ENCODE results near the gene TNFAIP3.

TNFAIP3 gene

DNA sequence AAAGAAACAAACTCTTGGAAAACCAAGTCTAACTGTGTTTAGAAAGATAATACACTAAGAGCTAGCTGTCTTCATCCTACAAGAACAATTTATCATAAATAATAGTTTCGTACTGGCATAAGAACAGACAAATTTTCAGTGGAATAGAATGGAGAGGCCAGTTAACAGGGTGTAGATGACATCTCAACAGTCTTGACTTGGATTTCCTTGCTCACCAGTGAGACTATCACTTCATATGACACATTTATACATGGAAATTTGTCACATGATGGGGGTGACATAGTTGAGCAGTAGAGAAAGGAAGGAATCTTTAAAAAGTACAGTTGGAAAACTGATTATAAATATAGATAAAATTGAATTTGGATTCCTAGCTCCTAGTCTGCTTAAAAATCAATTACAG, 35.6 kb downstream of the TNFAIP3 start:
- TF ChIP-seq POLR2A (IDR thresholded peaks at IDR 0.05; ENCODE audit: low read depth, low read length) = no peak
- DNase-seq (ENCODE audit: insufficient read length, low spot score) (no peak), FAIRE-seq (no peak)

GRCh38 chr6:137903274-137903932, 36.3 kb downstream of the TNFAIP3 start:
- DNase-seq (ENCODE audit: insufficient read length, low spot score) (no peak), FAIRE-seq (no peak)
- no peak for TF ChIP-seq POLR2A (IDR thresholded peaks at IDR 0.05; ENCODE audit: low read depth, low read length)

GRCh38 chr6:137903933-137904821, 37.1 kb downstream of the TNFAIP3 start:
- no peak for FAIRE-seq
- no peak for DNase-seq (ENCODE audit: insufficient read length, low spot score)
- TF ChIP-seq POLR2A (IDR thresholded peaks at IDR 0.05; ENCODE audit: low read depth, low read length) = no peak

DNA sequence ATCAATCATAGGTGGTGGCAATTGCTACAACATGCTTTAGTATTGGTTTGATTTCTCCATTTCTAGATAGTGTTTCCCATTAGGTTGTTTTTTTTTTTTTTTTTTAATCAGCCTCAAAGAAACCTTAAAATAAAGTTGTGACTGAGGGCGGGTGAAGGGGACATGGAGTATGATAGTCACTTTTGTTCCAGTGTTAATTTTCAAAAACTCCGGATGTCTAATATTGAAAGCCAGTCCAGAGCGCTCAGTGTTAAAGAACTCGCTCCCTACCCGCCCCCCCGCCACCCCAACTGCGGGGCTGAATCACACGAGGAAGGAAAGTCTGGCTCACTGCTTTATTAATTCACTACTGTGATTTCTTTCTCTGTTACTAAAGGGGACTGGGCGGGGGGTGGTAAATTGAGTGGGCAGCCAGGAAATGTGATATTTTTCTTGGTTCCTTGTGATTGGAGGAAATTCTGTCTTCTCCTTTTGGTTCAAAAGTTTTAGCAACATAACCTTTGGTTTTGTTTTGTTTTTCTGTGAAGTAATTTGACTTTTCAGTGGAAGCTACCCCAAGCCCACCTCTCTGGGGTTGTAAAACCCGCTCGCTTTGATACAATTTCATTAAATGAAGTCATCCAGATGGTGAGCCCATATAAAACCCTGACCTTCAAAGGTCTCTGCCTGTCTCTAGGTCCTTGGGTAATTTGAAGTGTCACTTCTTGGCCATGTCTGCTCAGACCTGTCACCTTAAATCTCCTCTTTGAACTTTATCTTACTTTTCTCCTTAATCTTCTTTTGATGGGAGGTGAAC, 38.0 kb downstream of the TNFAIP3 start:
- FAIRE-seq (no peak), DNase-seq (ENCODE audit: insufficient read length, low spot score) (no peak)
- TF ChIP-seq POLR2A (IDR thresholded peaks at IDR 0.05; ENCODE audit: low read depth, low read length) = no peak

DNA sequence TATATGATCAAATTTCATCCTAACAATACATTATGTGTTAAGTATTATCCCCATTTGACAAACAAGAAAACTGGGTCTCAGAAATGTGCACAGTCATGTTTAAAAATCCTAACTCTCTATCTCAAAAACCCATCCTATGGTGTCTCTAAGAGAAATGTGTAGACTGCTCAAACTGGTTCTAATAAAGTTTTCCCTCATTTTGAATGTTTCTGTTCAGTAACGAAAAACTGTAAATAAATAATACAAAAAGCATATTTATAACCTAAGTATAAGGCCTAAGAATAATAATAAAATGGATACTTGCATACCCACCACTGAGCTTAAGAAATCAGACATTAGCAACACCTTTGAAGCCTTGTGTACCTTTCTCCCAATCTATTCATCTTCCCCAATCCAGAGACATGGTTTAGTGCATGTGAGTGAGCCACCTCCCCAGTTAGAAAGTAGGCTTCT, 39.0 kb downstream of the TNFAIP3 start:
- DNase-seq (ENCODE audit: insufficient read length, low spot score) (no peak), FAIRE-seq (no peak)
- TF ChIP-seq POLR2A (IDR thresholded peaks at IDR 0.05; ENCODE audit: low read depth, low read length) = no peak

DNA sequence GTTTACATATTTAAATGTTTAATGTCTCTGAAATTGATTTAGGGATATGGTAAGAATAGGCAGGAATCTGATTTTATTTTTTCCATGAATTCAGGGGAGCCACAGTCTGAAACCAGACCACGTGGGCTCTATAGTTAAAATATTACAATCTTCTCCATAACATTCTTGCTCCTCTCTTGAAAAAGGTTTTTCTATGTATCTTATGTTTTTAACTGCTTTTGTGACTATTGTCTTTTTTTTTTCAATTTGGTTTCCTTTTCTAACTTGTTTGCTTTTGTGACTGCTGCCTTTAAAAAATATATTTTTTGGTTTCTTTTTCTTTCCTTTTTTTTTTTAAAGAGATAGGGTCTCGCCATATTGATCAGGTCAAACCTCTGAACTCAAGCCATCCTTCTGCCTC, 40.1 kb downstream of the TNFAIP3 start:
- DNase-seq (ENCODE audit: insufficient read length, low spot score) (no peak), FAIRE-seq (no peak)
- TF ChIP-seq POLR2A (IDR thresholded peaks at IDR 0.05; ENCODE audit: low read depth, low read length) = no peak

DNA sequence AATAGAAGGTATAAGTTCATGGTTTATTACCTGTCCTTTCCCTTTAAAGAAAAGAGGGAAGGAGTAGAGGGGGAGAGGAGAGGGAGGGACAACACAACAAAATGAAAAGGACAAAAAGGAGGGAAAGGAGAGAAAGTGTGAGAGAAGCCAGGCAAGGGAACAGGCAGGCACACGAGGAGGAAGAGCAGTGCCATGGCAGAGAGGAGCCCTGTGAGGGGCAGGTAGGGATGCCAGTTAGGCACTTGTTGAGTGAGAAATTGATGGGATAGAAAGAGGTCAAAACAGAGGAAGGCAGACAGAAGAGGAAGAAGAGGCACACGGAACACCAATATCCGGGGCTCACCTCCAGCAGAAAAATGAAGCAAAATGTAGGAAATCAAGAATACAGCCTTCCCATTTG, 42.5 kb downstream of the TNFAIP3 start:
- TF ChIP-seq POLR2A (IDR thresholded peaks at IDR 0.05; ENCODE audit: low read depth, low read length) = no peak
- DNase-seq (ENCODE audit: insufficient read length, low spot score) (no peak), FAIRE-seq (no peak)

GRCh38 chr6:137910424-137910834, 43.4 kb downstream of the TNFAIP3 start:
- DNase-seq (ENCODE audit: insufficient read length, low spot score) (no peak), FAIRE-seq (no peak)
- TF ChIP-seq POLR2A (IDR thresholded peaks at IDR 0.05; ENCODE audit: low read depth, low read length) = no peak

DNA sequence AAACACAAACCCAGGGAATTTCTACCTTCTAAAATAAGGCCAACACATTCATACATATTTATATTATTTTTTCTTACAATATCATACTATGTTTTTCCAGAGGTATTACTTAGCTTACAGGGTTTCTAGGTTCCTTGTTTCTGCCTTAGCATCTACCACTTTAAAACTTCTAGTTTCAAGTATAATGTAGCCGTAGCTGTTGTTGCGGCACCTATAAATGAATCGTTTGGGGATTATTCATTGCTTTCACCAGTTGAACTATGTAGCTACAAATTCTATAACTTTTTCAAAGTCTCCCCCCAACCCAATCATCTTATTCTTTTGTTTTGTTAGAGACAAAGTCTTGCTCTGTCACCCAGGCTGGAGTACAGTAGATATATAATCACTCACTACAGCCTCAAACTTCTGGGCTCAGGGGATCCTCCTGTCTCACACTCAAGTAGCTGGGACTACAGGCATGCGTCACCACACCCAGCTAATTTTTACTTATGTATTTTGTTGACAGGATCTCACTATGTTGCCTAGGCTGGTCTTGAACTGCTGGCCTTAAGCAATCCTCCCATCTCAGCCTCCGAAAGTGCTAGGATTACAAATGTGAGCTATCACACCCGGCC, 43.9 kb downstream of the TNFAIP3 start:
- DNase-seq (ENCODE audit: insufficient read length, low spot score) (no peak), FAIRE-seq (no peak)
- no peak for TF ChIP-seq POLR2A (IDR thresholded peaks at IDR 0.05; ENCODE audit: low read depth, low read length)

- no peak for TF ChIP-seq POLR2A (IDR thresholded peaks at IDR 0.05; ENCODE audit: low read depth, low read length)
- DNase-seq (ENCODE audit: insufficient read length, low spot score) = no peak
- FAIRE-seq = no peak
These were observed 44.7 kb downstream of the TNFAIP3 start for GRCh38 chr6:137911675-137912191.

GRCh38 chr6:137912813-137913212, 45.8 kb downstream of the TNFAIP3 start:
- TF ChIP-seq POLR2A (IDR thresholded peaks at IDR 0.05; ENCODE audit: low read depth, low read length) = no peak
- FAIRE-seq = no peak
- DNase-seq (ENCODE audit: insufficient read length, low spot score) = no peak

- TF ChIP-seq POLR2A (IDR thresholded peaks at IDR 0.05; ENCODE audit: low read depth, low read length) = no peak
- no peak for DNase-seq (ENCODE audit: insufficient read length, low spot score)
- no peak for FAIRE-seq
These were observed 46.4 kb downstream of the TNFAIP3 start for GRCh38 chr6:137913434-137913833.

GRCh38 chr6:137913996-137914529, 47.0 kb downstream of the TNFAIP3 start:
- DNase-seq (ENCODE audit: insufficient read length, low spot score) = no peak
- FAIRE-seq = no peak

More at GRCh38 chr6:137913996-137914529, 47.0 kb downstream of the TNFAIP3 start:
- no peak for TF ChIP-seq POLR2A (IDR thresholded peaks at IDR 0.05; ENCODE audit: low read depth, low read length)
